A673 (cell line): ENCODE data around the gene MGLL. TPM values are rescaled to one million over a fixed set of nuclear protein-coding genes. Genes with fewer than 3 reads are reported as not detected.

ENCODE experiments used
- BruUV-seq: library from RNA; stranded (reverse); fragments of 400-500 nt; replicated peaks from 2 replicates; lab custom pipeline; 2021; lab: Mats Ljungman, UMichigan
- CTCF ChIA-PET: fragments of 300-600 bp; sonication (Branson Sonifier 250); formaldehyde crosslinking; loops from one replicate; lab custom pipeline; 2022; ENCODE audit warnings: antibody characterized with exemption; lab: Charles Lee
- POLR2A ChIA-PET: fragments of 300-600 bp; sonication (Branson Sonifier 250); formaldehyde crosslinking; loops from one replicate; lab custom pipeline; 2022; ENCODE audit warnings: antibody characterized with exemption; ENCODE audit not compliant: low non-redundant PET; lab: Charles Lee
- DNase-seq: peaks from one replicate; pipeline ENCODE4 v3.0.0-alpha.2; 2015; ENCODE audit warnings: low spot score
- H3K27ac ChIP-seq: fragments of 200-600 bp; sonication (generic); 2 replicates; pipeline ENCODE4 v1.5.1; 2016; ENCODE audit warnings: mixed run types, low read depth, mild to moderate bottlenecking, mixed read lengths, antibody characterized with exemption, low read length; ENCODE audit not compliant: poor library complexity, severe bottlenecking
- H3K27me3 ChIP-seq: fragments of 200-600 bp; sonication (generic); replicated peaks from 2 replicates; pipeline ENCODE4 v1.6.1; 2017; ENCODE audit warnings: mixed run types, low read depth, mild to moderate bottlenecking, mixed read lengths, antibody characterized with exemption, low read length; ENCODE audit not compliant: insufficient read depth, poor library complexity
- H3K36me3 ChIP-seq: fragments of 200-600 bp; sonication (generic); 2 replicates; pipeline ENCODE4 v1.6.1; 2016; ENCODE audit warnings: mixed run types, mild to moderate bottlenecking, mixed read lengths, antibody characterized with exemption, low read length; ENCODE audit not compliant: insufficient read depth, poor library complexity, severe bottlenecking
- H3K4me1 ChIP-seq: fragments of 200-600 bp; sonication (generic); 2 replicates; pipeline ENCODE4 v1.6.1; 2017; ENCODE audit warnings: mixed run types, mild to moderate bottlenecking, mixed read lengths, antibody characterized with exemption, low read length; ENCODE audit not compliant: insufficient read depth, poor library complexity, severe bottlenecking
- H3K4me3 ChIP-seq: fragments of 200-600 bp; sonication (generic); 2 replicates; pipeline ENCODE4 v1.5.1; 2016; ENCODE audit warnings: low read depth, mixed run types, mild to moderate bottlenecking, mixed read lengths, low read length; ENCODE audit not compliant: poor library complexity, severe bottlenecking
- H3K9me3 ChIP-seq: fragments of 200-600 bp; sonication (generic); 2 replicates; pipeline ENCODE4 v1.6.1; 2016; ENCODE audit warnings: mixed run types, low read depth, mild to moderate bottlenecking, mixed read lengths, antibody characterized with exemption, low read length; ENCODE audit not compliant: poor library complexity, severe bottlenecking
- CTCF ChIP-seq: fragments of 300-800, 200-600 bp; sonication (generic); conservative IDR thresholded peaks from 2 replicates; pipeline ENCODE4 v1.5.1; 2017; ENCODE audit warnings: low read depth, mild to moderate bottlenecking, antibody characterized with exemption, low read length, moderate library complexity, mixed read lengths
- EZH2 ChIP-seq: fragments of 200-600 bp; sonication (generic); IDR thresholded peaks from 2 replicates; pipeline ENCODE4 v1.6.1; 2017; ENCODE audit warnings: borderline replicate concordance, low read depth, mild to moderate bottlenecking, mixed read lengths, antibody characterized with exemption, low read length; ENCODE audit not compliant: poor library complexity, severe bottlenecking
- intact Hi-C: fragments of 100-400 bp; cut with micrococcal nuclease; formaldehyde crosslinking; loops from one replicate; pipeline ENCODE4 v1.10.0; 2022; ENCODE audit not compliant: unreplicated experiment
- total RNA-seq: library from RNA; stranded (reverse); gene quantifications from 2 replicates; pipeline ENCODE4 v1.2.3, GENCODE V29; 2021

MGLL gene
- total RNA-seq, 1 experiment from 2014 or later, result 0.39 TPM

DNA sequence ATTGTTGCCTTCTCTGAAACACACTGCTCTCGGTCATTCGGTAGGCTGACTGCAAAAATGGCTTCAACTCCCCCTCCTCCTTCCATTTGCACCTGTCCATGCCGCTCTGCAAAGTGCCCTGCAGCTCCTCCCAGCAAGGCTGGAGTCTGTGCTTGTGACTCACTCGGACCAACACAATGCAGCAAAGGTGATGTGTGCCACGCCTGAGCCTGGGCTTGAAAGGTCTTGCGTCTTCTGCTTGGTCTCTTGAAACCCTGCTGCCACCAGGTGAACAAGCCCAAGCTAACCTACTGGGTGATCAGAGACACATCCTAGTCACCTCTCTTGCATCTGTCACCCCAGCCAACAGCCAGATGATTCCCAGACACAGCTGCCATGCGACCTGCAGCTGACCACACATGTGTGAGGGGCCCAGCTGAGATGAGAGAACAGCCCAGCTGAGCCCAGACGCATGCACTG is 71.1 kb downstream of the MGLL start:
- DNase-seq, result no peak
- CTCF ChIA-PET, result no interaction called here
- intact Hi-C loops, result no loop called here
- no TSS peak for BruUV-seq
- POLR2A ChIA-PET, result no interaction called here
- no peaks in the 10 kb centered on the region for H3K36me3 ChIP-seq
- no peak for TF ChIP-seq EZH2
- TF ChIP-seq CTCF, result no peak
- no peaks in the 10 kb centered on the region for H3K4me1 ChIP-seq
- no peak overlapping the region for H3K4me3 ChIP-seq
- H3K27ac ChIP-seq, result no peak overlapping the region
- H3K9me3 ChIP-seq, result no peaks in the 10 kb centered on the region
- H3K27me3 ChIP-seq, result no peaks in the 10 kb centered on the region

GRCh38 chr3:127750226-127751031 is 71.9 kb downstream of the MGLL start:
- H3K27me3 ChIP-seq, result no peaks in the 10 kb centered on the region
- TF ChIP-seq CTCF (no peak), EZH2 (no peak)
- intact Hi-C loops, result no loop called here
- no peak overlapping the region for H3K27ac ChIP-seq
- H3K9me3 ChIP-seq, result no peaks in the 10 kb centered on the region
- no peaks in the 10 kb centered on the region for H3K36me3 ChIP-seq
- no peak for DNase-seq
- H3K4me3 ChIP-seq, result no peak overlapping the region
- H3K4me1 ChIP-seq, result no peaks in the 10 kb centered on the region
- CTCF ChIA-PET, result interaction anchor here (0.6 kb wide), 1 partner anchor 102 kb away, joined by 5 read pairs; no protein-coding TSS in a partner anchor
- POLR2A ChIA-PET, result no interaction called here
- BruUV-seq, result no TSS peak

DNA sequence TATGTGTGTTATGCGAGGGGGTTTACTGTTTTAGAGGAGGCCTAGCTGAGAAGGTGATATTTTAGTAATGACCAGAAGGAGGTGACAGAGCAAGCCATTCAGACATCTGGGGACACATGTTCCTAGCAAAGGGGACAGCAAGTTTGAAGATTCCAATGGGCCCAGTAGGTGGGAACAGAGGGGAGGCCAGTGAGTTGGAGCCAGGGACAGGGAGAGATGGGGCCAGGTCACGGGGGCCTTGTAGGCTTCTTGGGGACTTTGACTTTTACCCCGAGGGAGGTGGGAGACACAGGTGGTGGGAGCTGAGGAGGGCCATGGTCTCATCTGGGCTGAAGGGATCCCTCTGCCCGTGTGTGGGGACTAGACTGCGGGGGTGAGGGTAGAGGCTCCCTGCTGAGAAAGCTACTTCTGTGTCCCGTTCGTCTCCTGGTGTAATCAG is 72.5 kb downstream of the MGLL start:
- intact Hi-C loops, result no loop called here
- CTCF ChIA-PET, result interaction anchor here (0.6 kb wide), 1 partner anchor 101 kb away, joined by 5 read pairs; no protein-coding TSS in a partner anchor
- no peaks in the 10 kb centered on the region for H3K4me1 ChIP-seq
- DNase-seq, result peak; percentile 28
- no peaks in the 10 kb centered on the region for H3K27me3 ChIP-seq
- POLR2A ChIA-PET, result no interaction called here
- BruUV-seq, result no TSS peak
- H3K9me3 ChIP-seq, result no peaks in the 10 kb centered on the region
- no peaks in the 10 kb centered on the region for H3K36me3 ChIP-seq
- no peak overlapping the region for H3K27ac ChIP-seq
- H3K4me3 ChIP-seq, result no peak overlapping the region
- no peak for TF ChIP-seq EZH2
- peak; percentile 34 for TF ChIP-seq CTCF
